HepG2 (cell line): ENCODE measurements around the gene WDR11.

Experiments used
- CREB1 ChIP-seq, 2 experiments: fragments of 450-650 bp in 1 of 2; IDR thresholded peaks; 2 replicates each; pipeline ENCODE4 v1.6.1; 2016 to 2017; ENCODE audit warnings: control low read depth in 1 of 2, mild to moderate bottlenecking in 1 of 2, missing compliant biosample characterization in 1 of 2, missing genetic modification characterization in 1 of 2
- JUN ChIP-seq: sonication (generic); formaldehyde crosslinking; IDR thresholded peaks from 2 replicates; pipeline ENCODE4 v1.4.0; 2020; ENCODE audit warnings: mild to moderate bottlenecking, missing genetic modification reagents
- RFX5 ChIP-seq: IDR thresholded peaks from 2 replicates; pipeline ENCODE4 v1.6.1; 2011; ENCODE audit warnings: low read depth, low read length, improper control_type of control experiment

- TF ChIP-seq JUN (CRISPR knock-in tag) (no peak), RFX5 (no peak), CREB1 (IDR thresholded peaks at IDR 0.05) (no peak), CREB1 (CRISPR knock-in tag; IDR thresholded peaks at IDR 0.05) (no peak)
Measured at GRCh38 chr10:120827251-120827875, 23.8 kb upstream of the WDR11 start.
